GM10248 (cell line): ENCODE measurements around the gene SRXN1.

Experiments
- CTCF ChIA-PET: fragments of 300-600 bp; sonication (Branson Sonifier 250); formaldehyde crosslinking; extraction: SDS; loops from one replicate; lab custom pipeline; 2021; ENCODE audit warnings: antibody characterized with exemption; lab: Yijun Ruan, JAX
- POLR2A ChIA-PET: fragments of 350-650 bp; sonication (Branson Sonifier 250); formaldehyde crosslinking; extraction: SDS; loops from one replicate; lab custom pipeline; 2020; ENCODE audit warnings: antibody characterized with exemption; lab: Yijun Ruan, JAX
- DNase-seq: peaks from one replicate; pipeline ENCODE4 v3.0.0; 2012; ENCODE audit errors: extremely low spot score
- CTCF ChIP-seq: IDR thresholded peaks from 2 replicates; pipeline ENCODE4 v1.5.1; 2012; ENCODE audit warnings: mild to moderate bottlenecking, low read depth; ENCODE audit errors: extremely low read depth, missing control alignments, control extremely low read depth

SRXN1 gene

GRCh38 chr20:620246-620645 lies 32.8 kb downstream of the SRXN1 start:
- POLR2A ChIA-PET, result interaction anchor here (0.5 kb wide), 1 partner anchor 78 kb away, joined by 3 read pairs; no protein-coding TSS in a partner anchor
- CTCF ChIA-PET, result interaction anchor here (4.0 kb wide), 2 partner anchors 8 to 25 kb away, joined by 15 to 17 read pairs; no protein-coding TSS in a partner anchor

GRCh38 chr20:618980-619379 lies 34.0 kb downstream of the SRXN1 start:
- POLR2A ChIA-PET, result no interaction called here
- TF ChIP-seq CTCF, result no peak
- no peak for DNase-seq
- CTCF ChIA-PET, result interaction anchor here (0.8 to 4.0 kb wide), 6 partner anchors 10 to 120 kb away, joined by 3 to 17 read pairs (median 6); no protein-coding TSS in a partner anchor

More at GRCh38 chr20:620246-620645, 32.8 kb downstream of the SRXN1 start:
- DNase-seq, result no peak
- no peak for TF ChIP-seq CTCF

- ChIA-PET CTCF (interaction anchor here (0.9 to 4.0 kb wide), 6 partner anchors 11 to 28 kb away, joined by 3 to 17 read pairs (median 10); no protein-coding TSS in a partner anchor), POLR2A (no interaction called here)
- DNase-seq, result no peak
- no peak for TF ChIP-seq CTCF
Measured at GRCh38 chr20:617934-618690, 34.9 kb downstream of the SRXN1 start.

GRCh38 chr20:615514-615913 lies 37.5 kb downstream of the SRXN1 start:
- DNase-seq, result no peak

GRCh38 chr20:611843-612185 lies 41.2 kb downstream of the SRXN1 start:
- no peak for TF ChIP-seq CTCF
- ChIA-PET POLR2A (no interaction called here), CTCF (interaction anchor here (1.7 kb wide), 1 partner anchor 43 kb away, joined by 3 read pairs; no protein-coding TSS in a partner anchor)
- DNase-seq, result no peak

More at GRCh38 chr20:615514-615913, 37.5 kb downstream of the SRXN1 start:
- TF ChIP-seq CTCF, result no peak
- CTCF ChIA-PET, result interaction anchor here (0.9 to 2.1 kb wide), 2 partner anchors 9 to 287 kb away, joined by 3 to 6 read pairs; no protein-coding TSS in a partner anchor
- POLR2A ChIA-PET, result no interaction called here

- no peak for DNase-seq
- CTCF ChIA-PET, result no interaction called here
- POLR2A ChIA-PET, result no interaction called here
- TF ChIP-seq CTCF, result no peak
Measured at GRCh38 chr20:611047-611842, 41.8 kb downstream of the SRXN1 start.
